ENCODE results near the gene LNX2.

Gene LNX2

DNA sequence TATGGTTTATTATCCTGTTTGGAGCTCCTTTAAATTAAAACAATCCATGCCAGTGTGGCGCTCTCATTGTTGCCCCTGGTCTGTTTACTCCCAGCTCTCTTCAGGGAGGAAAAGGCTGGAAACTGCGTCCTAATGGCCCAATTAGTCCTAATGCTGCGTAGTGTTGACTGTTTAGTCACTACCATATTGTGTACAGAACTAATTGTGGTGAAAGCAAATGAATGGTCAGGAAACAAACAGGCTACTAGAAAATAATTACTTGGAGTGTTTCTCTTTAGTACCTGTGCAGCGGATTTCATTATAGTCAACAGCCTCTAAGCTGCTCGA, 115.5 kb downstream of the LNX2 start:
- DNase-seq (ENCODE audit: low spot score): no peak

DNA sequence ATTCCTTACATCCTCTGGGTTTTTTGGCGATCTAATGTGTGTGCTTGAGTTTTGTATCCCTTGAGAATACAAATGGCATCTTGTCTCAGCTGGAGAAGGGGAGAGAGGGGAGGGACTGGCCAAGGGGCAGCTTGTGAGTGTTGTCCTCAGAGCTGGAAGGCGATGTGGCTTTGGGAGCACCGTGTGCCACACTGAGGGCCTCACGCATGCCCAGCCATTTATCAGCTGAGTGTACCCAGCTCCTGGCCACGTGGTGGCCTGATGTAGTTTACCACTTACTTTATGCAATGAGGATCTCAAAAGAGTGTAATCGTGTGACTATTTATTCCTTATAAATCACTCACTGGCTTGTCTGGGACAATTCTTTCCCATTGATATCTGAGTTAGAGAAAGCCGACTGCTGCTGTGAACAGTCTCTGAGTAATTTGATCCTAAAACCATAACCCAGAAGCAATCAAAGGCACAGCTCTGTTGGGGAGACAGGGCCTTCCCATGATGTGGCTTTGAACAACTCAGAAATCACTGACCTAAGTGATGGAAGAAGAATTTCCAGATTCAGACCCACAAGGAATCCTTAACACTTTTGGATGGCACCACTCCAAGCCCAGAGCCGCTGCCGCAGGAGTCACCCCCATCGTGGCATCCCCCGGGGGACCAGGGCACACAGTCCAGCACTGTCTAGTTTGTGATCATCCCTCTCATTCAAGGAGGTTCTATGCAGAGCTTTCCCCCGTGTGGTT, 116.0 kb downstream of the LNX2 start:
- no peak for DNase-seq (ENCODE audit: low spot score)

DNA sequence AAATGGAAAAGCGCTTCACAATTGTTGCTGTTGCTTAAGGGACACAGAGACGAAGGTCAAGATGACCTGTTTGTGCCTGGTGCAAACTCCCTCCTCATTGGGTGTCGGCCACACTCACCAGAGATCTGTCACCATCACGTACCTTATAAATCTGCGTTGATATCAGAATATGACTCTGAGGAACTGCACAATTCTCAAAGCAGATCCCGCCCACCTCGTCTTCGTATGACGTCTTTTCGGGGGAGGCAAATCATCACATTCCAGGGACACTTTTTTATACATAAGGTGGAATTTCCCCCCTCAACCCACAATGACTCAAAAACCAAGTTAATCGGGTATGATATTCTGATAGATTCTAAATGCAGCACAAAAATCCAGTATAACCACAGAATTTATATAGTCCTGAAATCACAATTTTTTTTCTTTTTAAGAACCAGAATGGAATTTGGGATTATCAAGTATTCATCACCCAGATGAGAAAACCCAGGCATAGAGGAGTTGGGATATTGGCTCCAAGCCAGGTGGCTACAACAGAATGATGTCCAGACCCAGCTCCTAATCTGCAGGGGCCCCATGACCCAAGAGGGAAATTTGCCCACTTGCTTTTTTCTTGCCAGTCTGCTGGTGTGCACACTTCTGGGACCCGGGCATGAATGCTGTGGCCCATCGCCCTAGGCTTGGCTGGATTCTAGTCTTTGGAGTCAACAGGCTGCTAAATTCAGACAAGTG, 119.4 kb downstream of the LNX2 start:
- DNase-seq (ENCODE audit: low spot score): no peak

DNA sequence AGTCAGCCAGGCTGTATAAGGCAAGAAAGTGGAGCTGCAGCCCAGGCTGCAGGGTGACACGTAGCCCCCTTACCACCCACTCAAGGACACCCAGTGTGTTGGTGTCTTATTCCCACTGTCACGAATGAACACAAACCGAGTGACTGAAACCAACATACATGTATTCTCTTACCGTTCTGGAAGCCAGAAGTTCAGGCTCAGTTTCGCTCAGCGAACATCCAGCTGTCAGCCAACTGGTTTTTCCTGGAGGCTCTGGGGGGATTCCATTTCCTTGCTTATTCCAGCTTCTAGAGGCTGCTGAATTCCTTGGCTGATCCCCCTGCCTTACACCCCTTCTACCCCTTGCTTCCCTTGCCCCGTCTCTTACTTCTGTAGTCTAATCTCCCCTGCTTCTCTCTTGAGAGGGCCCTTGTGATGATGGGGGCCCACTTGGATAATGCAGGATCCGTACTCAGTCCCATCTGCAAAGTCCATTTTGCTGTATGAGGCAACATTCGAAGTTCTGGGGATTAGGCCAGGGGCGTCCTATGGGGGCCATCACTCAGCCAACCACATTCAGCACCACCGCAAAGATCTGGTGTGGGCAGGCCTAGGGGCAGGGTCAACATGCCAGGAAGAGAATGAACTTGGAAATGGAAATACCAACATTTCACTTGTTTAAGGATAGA, 122.6 kb downstream of the LNX2 start:
- no peak for DNase-seq (ENCODE audit: low spot score)

DNA sequence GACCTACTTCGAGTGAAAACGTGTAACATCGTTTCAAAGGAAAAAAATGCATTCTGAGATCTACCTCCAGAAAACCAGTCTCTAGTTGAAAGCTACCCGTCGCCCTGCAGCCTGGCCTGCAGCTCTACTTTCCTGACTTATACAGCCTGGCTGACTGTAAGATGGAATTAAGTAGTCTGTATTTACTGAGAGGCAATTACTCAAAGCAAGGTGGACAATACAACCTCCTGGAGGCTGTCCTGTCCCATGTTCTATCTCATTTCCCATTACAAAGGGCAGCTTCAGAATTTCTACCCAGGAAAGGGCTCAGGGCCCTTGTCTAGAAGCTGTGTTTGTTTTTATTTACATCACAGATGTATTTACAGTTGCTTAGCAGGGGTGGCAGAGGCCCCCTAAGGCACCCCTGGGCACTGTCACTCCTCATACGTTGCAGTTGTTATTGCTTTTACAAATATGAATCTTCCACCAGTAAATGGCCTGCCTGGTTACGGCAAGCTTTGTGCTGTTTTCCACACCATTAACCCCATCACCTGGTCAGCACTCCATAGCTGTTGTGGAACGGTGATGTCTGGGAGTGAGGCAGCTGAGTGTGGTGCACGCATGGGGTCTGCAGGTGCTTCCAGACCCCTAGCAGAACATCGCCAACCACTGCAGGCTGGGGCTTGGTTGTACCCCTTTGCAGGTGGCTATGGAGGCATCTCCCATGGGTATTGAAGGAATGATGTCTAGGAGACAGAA, 123.6 kb downstream of the LNX2 start:
- DNase-seq (ENCODE audit: low spot score): no peak

DNA sequence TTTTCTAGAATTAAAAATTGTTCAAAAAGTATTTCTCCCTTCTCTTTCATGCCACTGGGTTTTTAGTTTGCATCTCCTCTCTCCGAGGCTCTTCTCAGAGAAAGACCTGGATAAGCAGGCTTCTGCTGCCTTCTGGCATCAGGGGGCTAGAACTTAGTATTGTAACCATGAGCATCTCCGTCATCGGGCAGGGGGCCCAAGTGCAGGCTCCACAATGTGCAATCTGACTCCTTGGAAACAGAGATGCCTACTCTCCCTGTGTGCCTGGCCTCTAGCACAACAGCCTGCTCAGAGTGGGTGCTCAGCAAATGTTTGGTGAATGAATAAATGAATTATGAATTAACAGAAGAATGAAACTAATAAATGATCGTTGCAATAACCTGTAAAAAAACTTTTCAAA, 124.3 kb downstream of the LNX2 start:
- DNase-seq (ENCODE audit: low spot score): no peak
